ENCODE measurements around the gene PTPN21. TPM values are rescaled to one million over a fixed set of nuclear protein-coding genes. Genes with fewer than 3 reads are reported as not detected.

Gene PTPN21
- total RNA-seq, 1 donor from 2014 or later, result 10.1 TPM

- no peaks in the 10 kb centered on the region for H3K4me1 ChIP-seq
- no peak overlapping the region for H3K4me3 Mint-ChIP-seq
- no peak overlapping the region for H3K27ac Mint-ChIP-seq
- H3K79me2 ChIP-seq (ENCODE audit: low read depth), result peaks cover 57% of the 10 kb centered on the region
- no peak overlapping the region for H3K4me2 ChIP-seq
- H3K27ac ChIP-seq, result no peak overlapping the region
- no peak overlapping the region for H2AFZ ChIP-seq (replicated peaks)
- no peaks in the 10 kb centered on the region for H3K9me3 ChIP-seq (ENCODE audit: low read depth)
- no peak overlapping the region for H3K4me3 ChIP-seq
- peaks cover 3% of the 10 kb centered on the region for H3K27me3 Mint-ChIP-seq (ENCODE audit: insufficient read depth, low read depth)
- no peaks in the 10 kb centered on the region for H3F3A ChIP-seq (ENCODE audit: low read depth)
- H4K20me1 ChIP-seq (ENCODE audit: low read depth), result peaks cover 5% of the 10 kb centered on the region
- peaks cover 28% of the 10 kb centered on the region for H3K36me3 Mint-ChIP-seq
- no peaks in the 10 kb centered on the region for H3K9me3 Mint-ChIP-seq
- H3K36me3 ChIP-seq, result peaks cover 6% of the 10 kb centered on the region
- H3K9ac ChIP-seq, result no peak overlapping the region
- no peaks in the 10 kb centered on the region for H3K4me1 Mint-ChIP-seq
- DNase-seq (ENCODE audit: low spot score), result no peak
- no peak for TF ChIP-seq EZH2phosphoT487 (IDR thresholded peaks at IDR 0.05)
- TF ChIP-seq EZH2 (IDR thresholded peaks at IDR 0.05), result no peak
- no peak for TF ChIP-seq CTCF (IDR thresholded peaks at IDR 0.05)
- no peaks in the 10 kb centered on the region for H3K27me3 ChIP-seq
These were observed 11.7 kb downstream of the PTPN21 start for GRCh38 chr14:88542857-88543795.

GRCh38 chr14:88541324-88541723, 13.5 kb downstream of the PTPN21 start:
- no peaks in the 10 kb centered on the region for H3K4me1 ChIP-seq
- peaks cover 63% of the 10 kb centered on the region for H3K79me2 ChIP-seq (ENCODE audit: low read depth)
- H3K27me3 ChIP-seq, result no peaks in the 10 kb centered on the region
- Mint-ChIP-seq H3K9me3 (no peaks in the 10 kb centered on the region), H3K4me1 (no peaks in the 10 kb centered on the region), H3K27me3 (ENCODE audit: insufficient read depth, low read depth) (peaks cover 3% of the 10 kb centered on the region), H3K27ac (no peak overlapping the region), H3K4me3 (no peak overlapping the region), H3K36me3 (peaks cover 20% of the 10 kb centered on the region)
- H3K36me3 ChIP-seq, result no peaks in the 10 kb centered on the region
- no peak overlapping the region for H3K4me2 ChIP-seq
- H3K9ac ChIP-seq, result no peak overlapping the region
- TF ChIP-seq CTCF (IDR thresholded peaks at IDR 0.05), result no peak
- TF ChIP-seq EZH2phosphoT487 (IDR thresholded peaks at IDR 0.05), result no peak
- TF ChIP-seq EZH2 (IDR thresholded peaks at IDR 0.05), result no peak
- no peaks in the 10 kb centered on the region for H3F3A ChIP-seq (ENCODE audit: low read depth)
- no peak for DNase-seq (ENCODE audit: low spot score)
- H4K20me1 ChIP-seq (ENCODE audit: low read depth), result peaks cover 5% of the 10 kb centered on the region
- H2AFZ ChIP-seq (replicated peaks), result no peak overlapping the region
- H3K4me3 ChIP-seq, result no peak overlapping the region
- H3K9me3 ChIP-seq (ENCODE audit: low read depth), result no peaks in the 10 kb centered on the region
- H3K27ac ChIP-seq, result no peak overlapping the region

GRCh38 chr14:88535813-88536212, 19.0 kb downstream of the PTPN21 start:
- no peak overlapping the region for H3K27ac ChIP-seq

More at GRCh38 chr14:88535813-88536212, 19.0 kb downstream of the PTPN21 start:
- DNase-seq (ENCODE audit: low spot score), result no peak
- Histone ChIP-seq H3K9me3 (ENCODE audit: low read depth) (no peaks in the 10 kb centered on the region), H3K4me1 (no peaks in the 10 kb centered on the region), H3K4me2 (no peak overlapping the region), H3K36me3 (peaks cover 3% of the 10 kb centered on the region), H3F3A (ENCODE audit: low read depth) (no peaks in the 10 kb centered on the region), H3K79me2 (ENCODE audit: low read depth) (peaks cover 22% of the 10 kb centered on the region), H4K20me1 (ENCODE audit: low read depth) (peaks cover 5% of the 10 kb centered on the region), H3K27me3 (no peaks in the 10 kb centered on the region), H3K9ac (no peak overlapping the region), H2AFZ (replicated peaks) (no peak overlapping the region), H3K4me3 (no peak overlapping the region)
- peaks cover 3% of the 10 kb centered on the region for H3K27me3 Mint-ChIP-seq (ENCODE audit: insufficient read depth, low read depth)
- no peak overlapping the region for H3K4me3 Mint-ChIP-seq
- peaks cover 4% of the 10 kb centered on the region for H3K9me3 Mint-ChIP-seq
- no peaks in the 10 kb centered on the region for H3K4me1 Mint-ChIP-seq
- H3K36me3 Mint-ChIP-seq, result peaks cover 26% of the 10 kb centered on the region
- H3K27ac Mint-ChIP-seq, result no peak overlapping the region
- no peak for TF ChIP-seq CTCF (IDR thresholded peaks at IDR 0.05)
- TF ChIP-seq EZH2 (IDR thresholded peaks at IDR 0.05), result no peak
- no peak for TF ChIP-seq EZH2phosphoT487 (IDR thresholded peaks at IDR 0.05)

Data from neural progenitor cell (in vitro differentiated cells).